CMK (cell line): ENCODE results near the gene TNFAIP8L3.
"Not testable (repeated sequence)": the region's sequence is repeated elsewhere in the genome, so short reads cannot be mapped to it uniquely, and the experiment has no call there.

Experiments
- DNase-seq: peaks from one replicate; pipeline ENCODE4 v3.0.0-alpha.2; 2010; ENCODE audit warnings: low read depth

TNFAIP8L3 gene

DNA sequence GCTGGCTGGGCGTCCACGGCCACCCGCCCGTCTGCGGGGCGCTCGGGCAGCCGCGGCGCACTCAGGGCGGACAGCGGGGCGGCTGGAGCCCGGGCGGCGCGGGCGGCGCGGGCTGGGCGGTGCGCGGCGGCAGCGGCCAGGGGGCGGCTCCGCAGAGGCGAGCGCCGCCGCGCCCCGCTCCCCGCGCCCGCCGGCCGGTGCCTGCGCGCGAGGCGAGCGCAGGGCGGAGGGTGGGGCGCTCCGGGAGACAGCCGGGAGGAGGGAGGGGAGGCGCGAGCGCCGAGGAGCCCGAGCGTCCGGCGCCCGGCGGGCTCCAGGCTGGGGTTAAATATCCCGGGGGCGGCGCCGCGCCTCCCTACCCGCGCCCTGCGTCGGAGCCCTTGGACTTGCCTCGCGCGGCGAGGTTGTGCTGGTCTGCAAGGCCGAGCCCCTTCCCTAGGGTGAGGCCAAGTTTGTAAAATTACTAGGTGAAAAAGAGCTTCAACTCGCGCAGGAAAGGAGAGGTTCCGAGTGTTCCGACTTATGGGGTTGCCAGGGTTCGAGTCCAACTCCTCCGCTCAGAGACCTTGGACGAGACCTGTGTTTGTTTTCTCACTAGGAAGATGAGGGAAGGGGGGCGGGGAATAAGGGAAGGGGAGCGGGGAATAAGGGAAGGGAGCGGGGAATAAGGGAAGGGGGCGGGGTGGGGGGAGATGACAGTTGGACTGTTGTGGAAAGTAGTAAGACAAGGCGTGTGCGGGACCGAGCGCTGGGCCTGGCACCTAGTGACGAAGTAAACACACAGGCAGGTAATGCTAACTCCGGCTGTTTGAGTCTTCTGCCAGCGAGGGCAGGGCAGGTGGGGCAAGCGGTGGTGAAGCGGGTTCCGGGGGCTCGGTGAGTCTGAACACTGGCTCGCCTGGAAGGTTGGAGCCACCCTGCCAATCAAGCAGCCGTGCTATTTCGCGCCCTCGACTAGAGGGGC lies at the start of gene TNFAIP8L3:
TSS of gene TNFAIP8L3 (minus strand) at position 301 of the 964 bp plus-strand sequence. CDS start 311 bp downstream, outside the sequence.
- no peak for DNase-seq

DNA sequence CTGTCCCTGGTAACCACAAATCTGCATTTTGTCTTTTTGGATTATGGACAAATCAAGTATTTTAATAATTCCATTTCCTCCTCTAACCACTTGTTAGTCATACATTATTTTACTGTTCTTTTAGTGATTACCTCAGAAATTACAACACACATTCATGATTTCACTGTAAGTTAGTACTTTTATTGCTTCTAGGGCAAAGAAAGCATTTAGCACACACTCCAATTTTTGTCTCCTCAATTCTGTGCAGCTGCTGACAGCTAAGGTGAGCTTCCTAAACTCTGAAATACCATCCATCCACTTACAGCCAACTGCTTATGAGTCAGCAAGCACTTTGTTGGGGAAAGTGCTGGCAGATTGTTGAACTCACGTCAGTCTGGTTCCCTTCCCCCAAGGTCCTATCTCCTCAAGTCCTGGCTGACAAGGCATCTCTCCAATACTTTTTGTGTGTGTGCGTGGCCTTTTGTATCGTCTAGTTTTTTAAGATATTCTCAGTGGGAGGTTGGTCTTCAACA lies 49.4 kb upstream of the TNFAIP8L3 start:
- no peak for DNase-seq

DNA sequence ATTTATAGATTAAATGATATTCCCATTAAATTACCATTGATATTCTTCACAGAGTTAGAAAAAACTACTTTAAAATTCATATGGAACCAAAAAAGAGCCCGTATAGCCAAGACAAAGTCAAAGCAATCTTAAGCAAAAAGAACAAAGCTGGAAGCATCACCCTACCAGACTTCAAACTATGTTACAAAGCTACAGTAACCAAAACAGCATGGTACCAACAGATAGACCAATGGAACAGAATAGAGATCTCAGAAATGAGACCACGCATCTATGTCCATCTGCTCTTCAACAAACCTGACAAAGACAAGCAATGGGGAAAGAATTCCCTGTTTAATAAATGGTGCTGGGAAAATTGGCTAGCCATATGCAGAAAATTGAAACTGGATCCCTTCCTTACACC lies 45.6 kb upstream of the TNFAIP8L3 start:
- DNase-seq, result not testable (repeated sequence)

DNA sequence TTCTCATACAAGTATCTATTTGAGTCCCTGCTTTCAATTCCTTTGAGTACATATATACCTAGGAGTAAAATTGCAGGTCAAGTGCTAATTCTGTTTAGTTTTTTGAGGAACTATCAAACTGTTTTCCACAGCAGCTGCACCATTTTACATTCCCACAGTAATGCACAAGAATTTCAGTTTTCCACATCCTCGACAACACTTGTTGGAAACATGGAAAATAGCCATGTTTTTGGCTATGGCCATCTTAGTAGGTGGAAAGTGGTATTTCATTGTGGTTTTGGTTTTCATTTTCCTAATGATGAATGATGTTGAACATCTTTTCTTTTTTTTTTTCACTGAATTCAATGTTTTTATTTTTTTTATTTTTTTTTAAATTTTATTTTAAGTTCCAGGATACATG lies 44.4 kb upstream of the TNFAIP8L3 start:
- no peak for DNase-seq

DNA sequence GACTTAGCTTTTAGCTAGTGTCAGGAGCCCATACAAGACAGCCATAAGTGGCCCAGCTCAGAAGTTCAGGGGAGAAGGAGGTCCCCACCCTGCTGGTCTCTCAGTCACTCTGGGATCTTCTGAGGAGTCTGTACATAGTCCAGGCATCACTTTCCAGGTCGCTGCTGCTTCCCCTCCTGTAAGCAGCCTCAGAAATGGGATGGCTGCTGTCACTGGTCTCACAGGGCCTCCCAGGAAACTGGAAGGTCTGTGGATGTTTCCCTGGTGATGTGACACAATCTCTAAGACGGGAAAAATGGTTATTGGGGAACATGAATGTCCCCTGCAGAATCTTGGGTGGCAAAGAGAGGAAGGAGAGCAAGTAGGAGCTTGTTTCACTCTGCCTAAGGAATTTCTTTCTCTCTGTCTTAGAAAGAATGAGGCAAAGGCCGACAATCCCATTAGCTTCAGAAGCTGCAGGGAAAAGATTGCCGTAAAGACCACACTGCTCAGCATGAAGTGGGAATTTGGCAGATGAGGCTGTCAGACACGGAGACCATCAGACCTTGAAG lies 43.2 kb upstream of the TNFAIP8L3 start:
- no peak for DNase-seq

DNA sequence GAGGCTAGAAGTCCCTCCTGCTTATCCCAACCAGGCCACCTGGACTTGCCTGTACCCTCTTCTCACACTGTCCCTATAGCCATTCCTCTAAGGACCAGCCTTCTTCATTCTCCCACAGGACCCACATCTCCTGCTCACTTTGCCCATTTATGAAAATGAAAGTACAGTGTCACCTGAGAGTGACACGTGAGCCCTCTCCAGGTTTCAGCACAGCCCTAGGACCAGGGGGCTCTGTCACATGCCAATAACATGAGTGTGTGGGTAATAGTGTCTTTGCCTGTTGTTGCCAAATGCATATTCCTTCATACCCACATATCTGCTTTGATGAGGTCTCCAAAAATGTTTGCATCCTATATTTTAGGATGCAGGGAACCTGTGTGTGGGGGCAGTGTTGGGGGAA lies 42.3 kb upstream of the TNFAIP8L3 start:
- DNase-seq, result no peak

DNA sequence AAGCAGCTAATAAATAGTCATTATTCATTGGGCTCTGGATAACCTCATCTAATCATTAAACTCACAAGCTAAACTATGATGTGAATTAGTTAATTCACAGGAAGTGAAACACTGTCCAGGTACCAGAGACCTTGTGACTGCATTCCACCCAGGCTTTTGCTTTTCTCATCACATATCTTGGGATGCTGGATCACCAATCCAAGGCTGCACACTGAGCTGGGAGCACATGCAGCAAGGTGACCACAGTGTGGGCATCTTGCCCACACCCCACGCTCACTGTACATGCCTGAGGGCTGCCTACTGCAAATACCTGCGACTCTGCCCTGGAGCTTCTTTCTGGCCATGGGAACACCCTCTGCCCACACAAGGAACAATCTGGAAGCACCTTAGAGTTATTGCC lies 40.6 kb upstream of the TNFAIP8L3 start:
- DNase-seq, result no peak

DNA sequence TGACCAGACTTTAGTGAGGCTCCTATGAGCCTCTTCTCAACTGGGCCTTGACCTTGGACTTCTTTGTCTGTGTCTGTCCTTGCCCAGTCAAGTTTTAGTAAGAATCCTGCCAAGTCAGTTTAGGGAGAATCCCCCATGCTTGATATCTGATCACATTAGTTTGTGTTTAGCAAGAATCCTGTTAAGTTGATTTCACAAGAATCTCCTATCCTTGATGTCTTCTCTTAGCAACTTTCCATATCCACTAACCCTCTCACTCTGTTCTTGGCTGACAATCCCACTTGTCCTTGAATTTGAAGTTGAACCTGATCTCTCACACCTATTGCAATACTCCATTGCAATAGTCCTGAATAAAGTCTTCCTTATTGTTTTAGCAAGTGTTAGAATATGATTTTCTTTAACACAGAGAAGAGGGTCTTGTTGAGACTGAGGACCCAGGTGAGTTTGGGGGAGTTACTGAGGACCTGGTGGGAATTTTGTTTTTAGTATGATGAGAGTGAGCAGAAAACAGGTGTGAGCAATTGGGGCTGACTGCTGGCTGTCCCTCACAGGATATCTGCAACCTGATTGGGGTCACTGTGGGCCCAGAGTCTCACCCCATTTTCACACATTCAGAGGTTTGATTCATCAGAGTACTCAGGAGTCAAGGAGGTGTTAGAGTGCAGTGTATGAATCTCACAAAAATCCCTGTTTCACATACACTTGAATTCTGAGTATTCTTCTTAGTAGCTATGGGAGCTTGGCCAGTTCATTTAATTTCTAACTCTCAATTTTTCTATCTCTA lies 39.9 kb upstream of the TNFAIP8L3 start:
- DNase-seq, result no peak

DNA sequence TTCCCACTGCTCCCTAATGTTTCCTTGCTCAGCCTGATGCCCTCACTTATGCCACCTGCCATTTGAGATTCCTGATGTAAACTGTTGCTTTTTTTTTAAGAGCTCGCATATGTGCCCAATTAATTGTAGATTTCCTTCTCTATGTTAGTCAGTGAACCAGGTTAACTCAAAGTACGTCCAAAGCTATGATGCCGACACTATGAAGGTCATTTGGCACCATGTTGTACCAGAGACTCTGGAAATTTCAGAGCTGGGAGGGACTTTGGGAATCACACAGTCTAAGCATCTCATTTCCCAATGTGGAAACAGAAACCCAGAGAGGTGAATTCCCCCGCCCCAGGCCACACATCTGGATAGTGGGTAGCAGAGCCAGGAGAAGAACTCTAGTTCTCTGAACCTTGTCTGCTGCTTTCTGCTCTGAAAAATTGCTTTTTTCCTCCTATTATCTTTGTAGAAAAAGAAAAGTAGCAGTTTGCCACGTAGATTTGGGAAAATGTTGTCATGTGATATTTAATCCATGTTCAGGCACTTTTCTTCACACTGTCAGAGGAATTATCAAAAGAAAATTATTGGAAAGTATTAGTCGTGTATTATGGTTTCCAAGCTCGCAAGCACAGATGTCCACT lies 38.5 kb upstream of the TNFAIP8L3 start:
- DNase-seq, result no peak

DNA sequence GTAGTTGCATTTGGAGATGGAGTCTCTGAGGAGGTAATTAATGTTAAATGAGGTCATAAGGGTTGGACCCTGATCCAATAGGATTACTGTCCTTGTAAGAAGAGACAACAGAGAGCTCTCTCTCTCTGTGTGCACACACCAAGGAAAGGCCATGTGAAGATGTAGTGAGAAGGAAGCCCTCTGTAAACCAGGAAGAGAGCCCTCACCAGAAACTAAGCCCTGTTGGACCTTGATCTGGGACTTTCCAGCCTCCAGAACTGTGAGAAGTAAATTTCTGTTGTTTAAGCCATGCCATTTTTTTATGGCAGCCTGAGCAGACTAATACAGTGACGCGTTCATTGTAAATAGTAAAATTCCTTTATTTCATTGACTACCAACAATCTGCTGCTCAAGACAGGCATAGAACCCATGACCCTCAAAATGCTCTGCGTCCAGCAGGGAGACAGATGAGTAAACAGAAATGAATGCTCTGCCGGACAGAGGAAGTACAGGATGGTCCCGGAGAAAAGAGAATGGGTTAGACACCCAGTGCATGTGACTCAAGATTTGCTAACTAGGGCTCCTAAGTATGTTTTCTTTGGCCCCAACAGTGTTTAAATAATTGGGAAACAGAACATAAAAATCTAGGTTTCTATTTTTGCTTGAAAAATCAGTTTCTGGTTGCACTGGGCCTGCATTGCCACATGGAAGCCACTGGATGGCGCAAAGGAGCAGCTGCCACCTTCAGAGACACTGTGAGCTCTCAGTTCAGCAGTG lies 37.9 kb upstream of the TNFAIP8L3 start:
- no peak for DNase-seq

DNA sequence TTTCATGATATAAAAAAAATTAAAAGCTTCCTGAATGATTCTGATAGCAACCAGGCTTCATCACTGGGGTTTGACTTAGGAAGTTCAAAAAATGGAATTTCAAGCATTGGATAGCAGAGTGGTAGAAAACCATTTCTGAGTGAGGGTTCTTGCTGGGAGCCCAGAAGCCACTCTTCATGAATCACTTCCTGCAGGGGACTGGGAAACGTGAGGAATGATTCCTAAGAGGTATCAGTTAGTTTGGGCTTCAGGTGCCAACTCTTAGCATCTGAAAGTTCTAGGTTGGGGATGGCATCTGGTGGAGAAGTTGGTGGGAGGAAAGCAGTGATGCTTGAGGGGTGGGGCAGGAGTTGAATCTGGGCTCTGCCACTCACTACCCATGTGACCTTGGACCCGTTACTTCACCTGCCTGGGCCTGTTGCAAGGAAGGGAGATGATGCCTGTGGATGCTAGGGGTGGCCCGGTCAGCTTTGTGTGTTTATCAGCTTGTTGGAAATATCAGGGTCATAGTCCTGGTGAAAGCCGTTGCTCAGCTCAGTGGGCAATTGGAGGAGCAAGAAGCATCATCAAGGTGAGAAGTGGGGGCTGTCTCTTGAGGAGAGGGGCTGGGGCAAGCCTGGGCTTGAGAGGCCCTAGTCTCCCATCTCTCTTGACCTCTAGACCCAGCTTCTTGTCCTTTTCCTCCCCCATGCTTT lies 37.0 kb upstream of the TNFAIP8L3 start:
- no peak for DNase-seq

DNA sequence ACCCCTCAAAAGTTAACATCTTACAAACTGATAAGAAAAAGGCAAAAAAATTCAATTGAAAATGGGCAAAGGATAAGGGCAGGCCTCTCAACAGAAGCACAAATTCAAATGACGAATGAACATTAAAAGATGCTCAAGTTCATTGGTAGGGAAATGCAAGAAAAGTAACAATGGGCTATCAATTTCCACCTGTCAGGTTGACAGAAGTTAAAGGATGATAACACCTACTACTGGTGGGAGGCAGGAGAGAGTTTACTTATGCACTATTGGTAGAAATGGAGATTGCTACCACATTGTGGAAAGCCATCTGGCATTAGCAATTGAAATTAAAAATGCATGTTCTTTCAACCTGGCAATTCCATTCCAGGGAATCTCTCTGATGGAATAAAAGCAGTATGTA lies 35.6 kb upstream of the TNFAIP8L3 start:
- DNase-seq, result no peak

DNA sequence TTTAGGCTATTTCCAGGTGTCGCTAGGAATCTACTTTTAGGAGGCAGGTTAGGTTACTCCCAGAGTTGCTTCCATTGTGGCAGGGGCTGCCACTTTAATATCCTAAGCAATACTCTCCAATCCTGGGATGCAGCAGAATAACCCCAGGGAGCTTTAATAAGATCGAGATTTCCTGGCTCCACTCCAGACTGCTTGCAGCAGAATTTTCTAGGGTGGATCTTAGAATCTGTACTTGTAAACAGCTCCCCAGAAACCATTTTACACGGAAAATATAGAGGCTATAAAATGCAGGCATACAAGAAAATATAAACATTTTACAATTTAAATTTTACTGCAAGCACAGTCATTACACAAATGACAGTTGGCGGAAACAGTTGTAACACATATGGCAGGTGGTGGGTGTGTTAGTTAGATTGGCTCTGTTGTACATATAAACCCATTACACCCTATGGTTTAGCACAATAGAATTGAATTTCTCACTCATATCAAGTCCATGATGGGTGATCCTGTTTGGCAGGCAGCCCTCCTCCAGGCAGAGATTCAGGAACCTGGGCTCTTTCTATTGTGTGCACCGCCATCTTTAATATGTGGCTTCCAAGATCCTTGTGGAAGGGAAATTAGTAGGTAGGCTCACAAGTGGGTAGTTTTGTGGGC lies 35.0 kb upstream of the TNFAIP8L3 start:
- DNase-seq, result no peak

DNA sequence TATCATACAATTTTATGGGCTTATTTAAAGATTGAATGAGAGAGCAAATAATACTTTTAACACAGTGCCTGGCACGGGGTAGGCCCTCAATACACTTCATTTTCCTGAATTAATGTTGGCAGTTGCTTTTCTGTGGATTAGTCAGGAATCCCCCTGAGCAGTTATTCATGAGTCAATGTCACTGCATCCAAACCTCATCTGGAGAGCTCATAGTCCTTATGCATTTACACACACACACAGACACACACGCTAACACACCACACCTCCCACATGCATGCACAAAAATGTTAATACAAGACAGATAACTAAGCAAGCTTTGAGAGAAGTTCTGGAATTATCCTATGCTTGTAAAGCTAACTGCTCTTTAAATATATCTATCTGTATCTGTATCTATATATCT lies 34.0 kb upstream of the TNFAIP8L3 start:
- no peak for DNase-seq

DNA sequence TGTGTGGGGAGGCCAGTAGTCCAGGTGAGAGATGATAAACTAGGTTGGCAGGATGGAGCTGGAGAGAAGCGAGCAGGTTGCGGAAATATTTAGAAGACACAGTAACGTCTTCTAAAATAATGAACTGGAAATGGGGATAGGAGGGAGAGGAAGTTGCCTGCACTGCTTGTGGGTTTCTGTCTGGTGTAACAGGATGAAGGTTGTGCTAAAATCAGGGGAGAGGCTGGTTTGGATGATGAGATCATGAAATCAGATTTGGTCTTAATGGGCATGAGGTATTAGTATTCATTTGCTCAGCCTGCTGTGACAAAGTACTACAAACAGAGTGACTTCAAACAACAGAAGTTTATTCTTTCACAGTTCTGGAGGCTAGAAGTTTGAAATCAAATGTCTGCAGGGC lies 32.1 kb upstream of the TNFAIP8L3 start:
- DNase-seq, result no peak

DNA sequence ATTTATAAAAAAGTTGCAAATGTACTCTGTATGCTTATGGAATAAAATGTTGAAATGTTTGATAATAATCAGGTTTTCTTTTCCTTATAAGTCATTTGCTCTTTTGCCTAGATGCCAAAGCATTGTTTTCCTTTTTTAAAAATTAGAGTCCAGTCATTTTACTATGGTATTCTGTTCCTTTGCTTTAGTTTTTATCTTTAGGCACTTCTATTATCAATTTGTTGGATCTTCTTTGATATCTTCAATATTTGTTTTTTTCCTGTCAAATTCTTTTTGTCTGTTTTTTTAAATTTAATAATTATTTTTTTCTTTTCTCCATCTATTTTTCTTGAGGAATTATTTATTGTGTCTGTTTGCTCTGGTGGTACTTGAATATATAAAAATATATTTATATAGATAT lies 28.3 kb upstream of the TNFAIP8L3 start:
- DNase-seq, result not testable (repeated sequence)

DNA sequence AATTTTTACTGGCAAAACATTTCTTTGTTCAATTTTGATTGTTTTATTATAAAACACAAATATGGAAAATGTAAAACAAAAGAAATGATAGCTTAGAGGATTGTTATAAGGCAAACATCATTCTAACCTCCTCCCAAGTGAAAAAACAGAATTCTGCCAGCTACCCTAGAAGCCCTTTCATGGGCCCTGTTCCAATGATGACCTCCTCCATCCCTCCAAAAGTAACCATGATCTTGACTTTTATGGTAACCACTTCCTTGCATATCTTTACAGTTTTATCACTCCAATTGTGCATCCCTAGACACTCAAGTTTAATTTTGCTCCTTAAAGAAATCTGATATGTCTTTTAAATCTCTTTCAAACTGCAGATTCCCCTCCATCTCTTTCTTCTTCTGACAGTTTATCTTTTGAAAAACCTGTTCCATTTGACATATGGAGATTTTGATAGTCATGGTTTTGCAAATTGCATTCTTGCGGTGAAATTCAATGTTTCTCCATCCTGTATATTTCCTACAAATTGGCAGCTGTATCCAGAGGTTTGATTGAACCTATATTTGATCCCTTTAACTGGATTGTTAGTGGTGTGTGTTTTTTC lies 27.0 kb upstream of the TNFAIP8L3 start:
- DNase-seq, result no peak

DNA sequence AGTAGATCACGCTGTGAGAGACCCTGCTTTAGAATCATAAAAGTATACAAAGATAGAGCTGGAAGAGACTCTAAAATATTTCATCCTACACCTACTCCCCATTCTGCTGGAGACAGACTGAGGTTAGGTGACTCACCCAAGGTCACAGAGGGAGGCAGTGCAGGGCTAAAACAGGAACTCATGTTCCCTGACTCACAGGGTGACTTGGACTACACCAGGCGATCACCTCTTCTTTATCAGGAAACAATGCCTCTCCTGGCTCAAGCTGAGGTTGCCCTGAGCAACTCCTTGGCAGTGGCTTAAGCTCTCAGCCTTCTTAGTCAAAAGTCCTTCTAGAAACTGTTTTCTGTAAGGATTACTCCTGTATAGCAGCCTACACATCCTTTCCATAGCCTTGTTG lies 26.4 kb upstream of the TNFAIP8L3 start:
- DNase-seq, result no peak

DNA sequence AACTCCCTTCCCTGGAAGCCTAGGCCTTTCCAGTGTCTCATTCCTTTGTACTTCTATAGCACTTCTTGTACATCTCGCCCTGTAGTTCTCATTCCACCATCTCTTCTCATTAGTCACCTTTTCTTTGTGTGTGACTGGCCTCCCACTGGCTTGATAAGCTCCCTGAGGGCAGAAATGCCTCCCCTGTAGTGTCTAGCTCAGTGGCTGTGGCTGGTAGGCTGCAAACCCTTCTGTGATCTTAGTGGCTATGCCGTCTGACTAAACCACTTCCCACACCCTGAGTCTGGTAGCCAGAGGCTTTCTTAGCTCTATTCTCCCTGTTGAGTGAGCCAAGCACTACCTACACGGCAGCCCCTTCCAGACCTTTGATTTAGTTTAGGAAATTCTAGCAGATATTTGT lies 24.4 kb upstream of the TNFAIP8L3 start:
- DNase-seq, result no peak

DNA sequence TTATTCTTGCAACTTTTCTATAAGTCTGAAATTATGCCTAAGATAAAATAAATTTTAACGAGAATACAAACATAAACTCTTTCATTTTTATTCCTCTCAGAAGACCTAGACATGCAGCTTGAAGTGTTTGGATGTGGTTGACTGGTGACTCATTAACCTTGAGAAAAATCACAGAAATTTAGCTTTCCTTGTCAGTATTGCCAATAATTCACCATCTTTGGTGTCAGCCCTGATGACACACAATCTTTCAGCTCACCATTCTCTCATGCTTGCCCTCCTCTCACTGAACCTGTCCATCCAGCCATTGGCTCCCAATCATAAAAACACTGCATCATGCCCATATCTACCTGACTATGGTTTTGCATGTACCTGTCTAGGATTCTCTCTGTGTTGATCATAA lies 22.6 kb upstream of the TNFAIP8L3 start:
- DNase-seq, result no peak
